Motor neuron (in vitro differentiated cells): Measurements from ENCODE around the gene KCNAB1. TPM values are rescaled to one million over a fixed set of nuclear protein-coding genes. Genes with fewer than 3 reads are reported as not detected.
"Not testable (repeated sequence)": the region's sequence is repeated elsewhere in the genome, so short reads cannot be mapped to it uniquely, and the experiment has no call there.

ENCODE experiments used
- ATAC-seq, 8 experiments: fragments of 200-7000 bp; cut with Tn5 transposase; replicated peaks in 6 of 8; 2 replicates each; pipeline ENCODE4 v1.8.0; 2021; ENCODE audit warnings: mild to moderate bottlenecking in 8 of 8, moderate library complexity in 8 of 8
- H3K27ac ChIP-seq, 2 donors: fragments of 250-450 bp; sonication (Bioruptor Pico); 2 replicates each; pipeline ENCODE4 v1.9.0; 2021; ENCODE audit warnings: antibody characterized with exemption in 2 of 2, mild to moderate bottlenecking in 2 of 2, moderate library complexity in 1 of 2
- H3K4me1 ChIP-seq, 2 donors: fragments of 250-450 bp; sonication (Bioruptor Pico); replicated peaks in 1 of 2; 2 replicates each; pipeline ENCODE4 v1.6.1; 2021; ENCODE audit warnings: antibody characterized with exemption in 2 of 2, mild to moderate bottlenecking in 2 of 2, moderate library complexity in 1 of 2
- H3K4me3 ChIP-seq, 5 donors: fragments of 250-450 bp; sonication (Bioruptor Pico); 2 replicates each; pipeline ENCODE4 v1.9.0; 2021; ENCODE audit warnings: antibody characterized with exemption in 5 of 5, mild to moderate bottlenecking in 5 of 5, moderate library complexity in 4 of 5
- WGBS, 10 experiments: fragments of 450-650 bp; shearing (Covaris generic); methylation state at CpG; one replicate each; pipeline ENCODE4 v1.0.0; 2022; 5-methylcytosine and 5-hydroxymethylcytosine counted together
- in situ Hi-C, 9 experiments: fragments of 400-800 bp; cut with MboI; loops; one replicate each; pipeline ENCODE4 v1.15.0; 2021; ENCODE audit warnings: low sequenced_read_pairs in 9 of 9, low pct_unique_long_range_greater_than_20kb in 2 of 9; ENCODE audit not compliant: unreplicated experiment in 9 of 9
- total RNA-seq, 8 experiments: library from RNA; unstranded; fragments of 300-600 nt; gene quantifications; 2 replicates each; pipeline versions ENCODE4 v1.2.3 to v1.2.4, GENCODE V29; 2022

KCNAB1 gene
- total RNA-seq, 8 experiments from 2014 or later, result 1.7 to 4.8 (median 2.8) TPM

- Histone ChIP-seq H3K4me1 (no peaks in the 10 kb centered on the region), H3K27ac (no peak overlapping the region), H3K4me3 (no peak overlapping the region)
- ATAC-seq, result peak in 3 of 8 experiments; percentile 40 to 68 (median 44)
- 40 to 83% (median 76%) methylated on average over 1 to 2 of the region's 3 CpGs; no CpG with 5 or more reads in 5 of the 10 experiments for WGBS, 10 experiments
- in situ Hi-C loops, result no loop called here
Measured at GRCh38 chr3:156188757-156189156, 68.4 kb downstream of the KCNAB1 start.

- Histone ChIP-seq H3K4me3 (no peak overlapping the region), H3K27ac (no peak overlapping the region), H3K4me1 (no peaks in the 10 kb centered on the region)
- no peak for ATAC-seq
- 50 to 95% (median 79%) methylated on average over 2 to 5 of the region's 5 CpGs for WGBS, 10 experiments
- in situ Hi-C loops, result no loop called here
Measured at GRCh38 chr3:156189927-156190326, 69.5 kb downstream of the KCNAB1 start.

- in situ Hi-C loops, H3K27ac ChIP-seq, H3K4me1 ChIP-seq, ATAC-seq, H3K4me3 ChIP-seq: not testable (repeated sequence)
- WGBS, 10 experiments, result 56 to 100% (median 86%) methylated on average over 1 to 2 of the region's 2 CpGs; no CpG with 5 or more reads in 7 of the 10 experiments
Measured at GRCh38 chr3:156194945-156195344, 74.6 kb downstream of the KCNAB1 start.

- in situ Hi-C loops, H3K27ac ChIP-seq, H3K4me1 ChIP-seq, ATAC-seq, H3K4me3 ChIP-seq: not testable (repeated sequence)
- 35 to 100% (median 74%) methylated on average over 1 to 3 of the region's 3 CpGs; no CpG with 5 or more reads in 1 of the 10 experiments for WGBS, 10 experiments
Measured at GRCh38 chr3:156197152-156197551, 76.8 kb downstream of the KCNAB1 start.

GRCh38 chr3:156201411-156202405 lies 81.3 kb downstream of the KCNAB1 start:
- in situ Hi-C loops, result no loop called here
- 91 to 100% (median 100%) methylated on average over 1 to 6 of the region's 8 CpGs; no CpG with 5 or more reads in 5 of the 10 experiments for WGBS, 10 experiments
- Histone ChIP-seq H3K4me3 (no peak overlapping the region), H3K27ac (no peak overlapping the region), H3K4me1 (no peaks in the 10 kb centered on the region)
- no peak for ATAC-seq

- Histone ChIP-seq H3K4me3 (no peak overlapping the region), H3K27ac (no peak overlapping the region), H3K4me1 (no peaks in the 10 kb centered on the region)
- in situ Hi-C loops, result no loop called here
- ATAC-seq, result no peak
Measured at GRCh38 chr3:156206157-156206556, 85.8 kb downstream of the KCNAB1 start.

GRCh38 chr3:156207802-156208685 lies 87.7 kb downstream of the KCNAB1 start:
- in situ Hi-C loops, result no loop called here
- Histone ChIP-seq H3K27ac (no peak overlapping the region), H3K4me3 (no peak overlapping the region), H3K4me1 (no peaks in the 10 kb centered on the region)
- WGBS, 10 experiments, result 20 to 86% (median 70%) methylated on average over 1 to 4 of the region's 4 CpGs; no CpG with 5 or more reads in 2 of the 10 experiments
- ATAC-seq, result peak in 1 of 8 experiments; percentile 40

GRCh38 chr3:156209631-156210335 lies 89.4 kb downstream of the KCNAB1 start:
- H3K4me1 ChIP-seq, result no peaks in the 10 kb centered on the region
- peak in 1 of 8 experiments; percentile 59 for ATAC-seq
- WGBS, 10 experiments, result 85 to 100% (median 97%) methylated on average over 1 to 4 of the region's 4 CpGs

GRCh38 chr3:156211583-156211982 lies 91.2 kb downstream of the KCNAB1 start:
- 0 to 100% (median 72%) methylated on average over 1 of the region's 2 CpGs; no CpG with 5 or more reads in 2 of the 10 experiments for WGBS, 10 experiments
- in situ Hi-C loops, result no loop called here
- H3K27ac ChIP-seq, result no peak overlapping the region
- ATAC-seq, result no peak
- H3K4me3 ChIP-seq, result no peak overlapping the region
- no peaks in the 10 kb centered on the region for H3K4me1 ChIP-seq

More at GRCh38 chr3:156209631-156210335, 89.4 kb downstream of the KCNAB1 start:
- no peak overlapping the region for H3K27ac ChIP-seq
- H3K4me3 ChIP-seq, result no peak overlapping the region
- in situ Hi-C loops, result no loop called here

- Histone ChIP-seq H3K4me1 (no peaks in the 10 kb centered on the region), H3K27ac (no peak overlapping the region), H3K4me3 (no peak overlapping the region)
- WGBS, 10 experiments, result 44 to 83% (median 73%) methylated on average over 3 to 6 of the region's 6 CpGs; no CpG with 5 or more reads in 1 of the 10 experiments
- in situ Hi-C loops, result no loop called here
- no peak for ATAC-seq
Measured at GRCh38 chr3:156214676-156215075, 94.3 kb downstream of the KCNAB1 start.

- in situ Hi-C loops, result no loop called here
Measured at GRCh38 chr3:156215751-156216150, 95.4 kb downstream of the KCNAB1 start.

GRCh38 chr3:156216216-156216615 lies 95.8 kb downstream of the KCNAB1 start:
- 58 to 100% (median 94%) methylated on average over 1 to 2 of the region's 2 CpGs; no CpG with 5 or more reads in 1 of the 10 experiments for WGBS, 10 experiments
- ATAC-seq, result peak in 1 of 8 experiments; percentile 68
- in situ Hi-C loops, result no loop called here
- H3K4me3 ChIP-seq, result no peak overlapping the region
- H3K4me1 ChIP-seq, result no peaks in the 10 kb centered on the region
- no peak overlapping the region for H3K27ac ChIP-seq

More at GRCh38 chr3:156215751-156216150, 95.4 kb downstream of the KCNAB1 start:
- no peak for ATAC-seq
- Histone ChIP-seq H3K27ac (no peak overlapping the region), H3K4me3 (no peak overlapping the region), H3K4me1 (no peaks in the 10 kb centered on the region)
- 44 to 100% (median 82%) methylated on average over 1 to 3 of the region's 3 CpGs for WGBS, 10 experiments
